Measurements from ENCODE around the gene NEK6.

DNA sequence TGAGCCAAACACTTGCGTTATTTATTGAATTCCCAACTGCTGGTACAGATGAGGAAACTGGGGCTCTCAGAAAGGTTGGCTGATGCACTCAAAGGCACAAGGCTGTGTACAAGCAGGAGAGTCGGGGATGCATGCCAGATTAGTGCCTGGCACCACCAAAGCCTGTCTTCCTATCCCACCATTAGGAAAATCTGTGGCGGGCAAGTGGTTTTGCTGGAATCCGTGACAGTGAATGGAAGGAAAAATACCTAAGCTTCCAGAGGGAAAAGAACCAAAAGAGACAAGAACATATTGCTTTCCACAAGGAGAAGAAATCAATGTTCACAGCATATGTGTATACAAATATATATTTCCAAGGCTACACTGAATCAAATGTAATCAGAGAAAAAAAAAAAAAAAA is 106.4 kb downstream of the NEK6 start:
- TF ChIP-seq, protein P1, sequence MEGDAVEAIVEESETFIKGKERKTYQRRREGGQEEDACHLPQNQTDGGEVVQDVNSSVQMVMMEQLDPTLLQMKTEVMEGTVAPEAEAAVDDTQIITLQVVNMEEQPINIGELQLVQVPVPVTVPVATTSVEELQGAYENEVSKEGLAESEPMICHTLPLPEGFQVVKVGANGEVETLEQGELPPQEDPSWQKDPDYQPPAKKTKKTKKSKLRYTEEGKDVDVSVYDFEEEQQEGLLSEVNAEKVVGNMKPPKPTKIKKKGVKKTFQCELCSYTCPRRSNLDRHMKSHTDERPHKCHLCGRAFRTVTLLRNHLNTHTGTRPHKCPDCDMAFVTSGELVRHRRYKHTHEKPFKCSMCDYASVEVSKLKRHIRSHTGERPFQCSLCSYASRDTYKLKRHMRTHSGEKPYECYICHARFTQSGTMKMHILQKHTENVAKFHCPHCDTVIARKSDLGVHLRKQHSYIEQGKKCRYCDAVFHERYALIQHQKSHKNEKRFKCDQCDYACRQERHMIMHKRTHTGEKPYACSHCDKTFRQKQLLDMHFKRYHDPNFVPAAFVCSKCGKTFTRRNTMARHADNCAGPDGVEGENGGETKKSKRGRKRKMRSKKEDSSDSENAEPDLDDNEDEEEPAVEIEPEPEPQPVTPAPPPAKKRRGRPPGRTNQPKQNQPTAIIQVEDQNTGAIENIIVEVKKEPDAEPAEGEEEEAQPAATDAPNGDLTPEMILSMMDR (IDR thresholded peaks at IDR 0.05) = no peak
- TF ChIP-seq POLR2A (IDR thresholded peaks at IDR 0.05) = no peak

Data from lower leg skin (tissue), 3 donors.